CD1c-positive myeloid dendritic cell (primary cell): ENCODE results near the gene PDE9A.

ENCODE experiments used
- DNase-seq: peaks from one replicate; pipeline ENCODE4 v3.0.0-alpha.2; 2016; ENCODE audit errors: extremely low spot score

Gene PDE9A

DNA sequence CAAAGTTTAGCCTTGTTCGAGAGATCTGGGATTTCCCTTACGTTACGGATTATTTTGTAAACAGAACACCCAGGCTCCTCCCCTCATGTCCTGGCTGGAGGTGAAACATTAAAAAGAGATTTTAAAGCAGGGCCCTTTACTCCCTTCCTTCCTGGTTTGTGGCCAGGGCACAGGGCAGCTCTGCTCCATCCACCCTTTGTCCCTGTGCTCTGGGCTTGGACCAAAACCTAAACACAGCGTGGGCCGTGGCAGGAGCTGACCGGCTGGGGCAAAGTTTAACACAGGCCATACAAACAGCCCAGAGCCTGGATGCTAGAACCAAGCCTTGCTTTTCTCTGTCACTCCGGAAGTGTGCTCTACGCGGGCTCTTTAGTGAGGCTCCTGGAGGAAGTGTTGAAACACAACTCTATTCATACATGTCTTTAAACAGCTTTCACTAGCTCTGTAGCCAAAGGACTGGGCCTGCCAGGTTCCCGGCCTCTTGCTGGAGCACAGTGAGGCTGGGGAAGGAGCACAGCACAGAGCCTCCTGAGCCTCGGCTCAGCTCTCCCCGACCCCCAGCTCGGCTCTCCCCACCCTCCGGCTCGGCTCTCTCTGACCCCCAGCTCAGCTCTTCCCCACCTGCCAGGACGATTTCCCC lies 84.7 kb downstream of the PDE9A start:
- DNase-seq, result peak; percentile 44

- no peak for DNase-seq
Observed at GRCh38 chr21:42739061-42739931, 85.9 kb downstream of the PDE9A start.

DNA sequence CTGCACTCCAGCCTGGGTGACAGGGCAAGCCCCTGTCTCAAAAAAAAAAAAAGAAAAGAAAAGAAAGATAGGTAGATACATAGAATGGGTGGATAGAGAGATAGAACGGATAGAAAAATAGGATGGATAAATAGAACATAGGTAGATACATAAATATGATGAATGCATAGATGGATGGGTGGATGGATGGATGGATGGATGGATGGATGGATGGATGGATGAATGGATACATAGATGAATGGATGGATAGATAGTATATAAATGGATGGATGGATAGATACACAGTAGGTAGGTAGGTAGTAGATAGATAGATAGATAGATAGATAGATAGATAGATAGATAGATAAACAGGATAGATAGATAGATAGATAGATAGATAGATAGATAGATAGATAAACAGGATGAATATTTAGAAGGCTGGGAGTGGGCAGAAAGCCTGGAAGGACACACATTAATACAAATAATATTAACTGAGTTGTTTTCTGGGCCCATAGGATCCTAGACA lies 87.0 kb downstream of the PDE9A start:
- no peak for DNase-seq

DNA sequence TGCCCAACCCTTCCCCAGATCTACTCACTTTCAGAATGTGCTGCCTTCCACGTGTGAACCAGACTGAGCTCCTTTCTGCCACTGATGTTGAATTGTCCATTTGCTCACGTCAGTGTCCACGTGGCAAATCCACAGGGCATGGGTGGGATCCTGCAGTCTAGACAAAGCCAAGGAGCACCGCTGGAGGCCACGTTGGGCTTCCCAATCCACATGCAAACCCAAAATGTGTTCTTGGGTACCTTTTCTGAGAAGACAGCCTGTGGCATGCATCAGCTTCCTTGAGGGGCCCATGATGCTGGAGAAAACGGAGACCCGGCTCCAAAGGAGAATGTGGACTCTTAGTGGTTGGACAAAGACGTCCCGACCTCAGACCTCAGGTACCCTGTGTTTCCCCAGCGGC lies 87.6 kb downstream of the PDE9A start:
- no peak for DNase-seq

- DNase-seq, result no peak
Observed at GRCh38 chr21:42744520-42745445, 91.4 kb downstream of the PDE9A start.

GRCh38 chr21:42745511-42746239 lies 92.3 kb downstream of the PDE9A start:
- no peak for DNase-seq

DNA sequence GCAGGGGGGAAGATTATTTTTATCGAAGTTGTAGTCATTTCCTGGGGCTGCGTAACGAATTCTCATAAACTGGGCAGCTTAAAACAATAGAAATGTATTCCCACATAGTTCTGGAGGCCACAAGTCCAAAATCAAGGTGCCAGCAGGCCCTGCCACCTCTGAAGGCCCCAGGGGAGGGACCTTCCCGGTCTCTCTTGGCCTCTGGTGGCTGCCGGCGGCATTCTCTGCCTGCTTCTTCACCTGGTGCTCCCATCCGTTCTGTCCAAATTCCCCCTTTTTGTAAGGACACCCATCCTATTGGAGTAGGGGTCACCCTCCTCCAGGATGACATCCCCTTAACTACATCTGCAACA lies 92.8 kb downstream of the PDE9A start:
- no peak for DNase-seq

GRCh38 chr21:42746593-42747275 lies 93.3 kb downstream of the PDE9A start:
- DNase-seq, result peak; percentile 79

- DNase-seq, result no peak
Observed at GRCh38 chr21:42747276-42747701, 93.9 kb downstream of the PDE9A start.

DNA sequence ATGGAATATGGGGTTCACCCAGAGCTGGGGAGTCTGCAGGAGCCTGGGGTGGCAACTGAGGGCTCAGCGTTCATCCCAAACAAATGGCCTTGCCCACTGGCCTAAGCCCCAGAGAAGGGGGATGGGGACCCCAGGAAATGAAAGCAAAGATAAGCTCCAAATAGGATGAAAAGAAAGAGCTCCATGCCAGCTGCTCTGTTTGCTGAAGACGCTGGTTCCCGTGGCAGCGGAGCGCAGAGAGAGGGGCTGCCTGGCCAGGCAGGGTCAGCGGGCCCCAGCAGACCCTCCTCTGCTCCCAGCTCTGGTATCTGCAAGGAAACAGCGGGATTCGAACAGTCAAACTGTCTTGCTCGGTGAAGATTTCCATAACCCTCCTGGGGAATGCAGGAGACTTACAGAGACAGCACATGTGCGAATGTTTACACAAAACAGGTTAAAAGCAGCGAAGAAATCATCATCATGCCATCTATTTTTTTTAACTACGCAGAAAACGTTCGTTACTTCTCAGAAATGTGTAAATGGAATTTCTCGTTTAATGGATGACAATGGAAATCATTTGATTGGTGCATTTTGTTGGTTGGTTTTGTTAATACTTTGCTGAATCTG lies 94.4 kb downstream of the PDE9A start:
- DNase-seq, result no peak

DNA sequence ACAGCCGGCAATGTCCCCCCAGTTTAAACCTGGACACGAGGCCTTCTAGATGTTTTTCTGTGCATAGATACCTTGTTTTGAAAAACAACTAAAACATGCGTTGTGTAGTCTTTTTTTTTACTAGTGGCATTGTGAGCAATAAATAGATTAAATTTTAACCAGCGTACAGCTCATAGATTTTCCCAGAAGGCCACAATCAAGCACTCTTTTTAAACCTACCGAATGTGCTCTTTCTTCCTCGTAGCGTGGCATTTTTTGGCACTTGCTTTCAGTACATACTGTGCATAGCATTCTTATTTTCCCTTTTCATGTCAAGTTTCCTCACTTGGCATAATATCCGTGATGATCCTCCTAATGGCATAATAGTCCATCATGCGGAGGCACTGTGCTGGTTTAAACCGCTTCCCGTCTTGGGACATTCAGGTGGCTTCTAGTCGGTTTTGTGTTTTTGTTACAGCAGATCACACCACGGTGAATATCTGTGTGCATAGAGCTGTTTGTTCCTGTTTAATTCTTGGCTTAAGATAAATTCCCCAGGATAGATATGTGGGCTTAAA lies 95.3 kb downstream of the PDE9A start:
- no peak for DNase-seq

- DNase-seq, result no peak
Observed at GRCh38 chr21:42750737-42751530, 97.5 kb downstream of the PDE9A start.

GRCh38 chr21:42751866-42752265 lies 98.4 kb downstream of the PDE9A start:
- no peak for DNase-seq

- DNase-seq, result no peak
Observed at GRCh38 chr21:42753804-42754203, 100.4 kb downstream of the PDE9A start.

DNA sequence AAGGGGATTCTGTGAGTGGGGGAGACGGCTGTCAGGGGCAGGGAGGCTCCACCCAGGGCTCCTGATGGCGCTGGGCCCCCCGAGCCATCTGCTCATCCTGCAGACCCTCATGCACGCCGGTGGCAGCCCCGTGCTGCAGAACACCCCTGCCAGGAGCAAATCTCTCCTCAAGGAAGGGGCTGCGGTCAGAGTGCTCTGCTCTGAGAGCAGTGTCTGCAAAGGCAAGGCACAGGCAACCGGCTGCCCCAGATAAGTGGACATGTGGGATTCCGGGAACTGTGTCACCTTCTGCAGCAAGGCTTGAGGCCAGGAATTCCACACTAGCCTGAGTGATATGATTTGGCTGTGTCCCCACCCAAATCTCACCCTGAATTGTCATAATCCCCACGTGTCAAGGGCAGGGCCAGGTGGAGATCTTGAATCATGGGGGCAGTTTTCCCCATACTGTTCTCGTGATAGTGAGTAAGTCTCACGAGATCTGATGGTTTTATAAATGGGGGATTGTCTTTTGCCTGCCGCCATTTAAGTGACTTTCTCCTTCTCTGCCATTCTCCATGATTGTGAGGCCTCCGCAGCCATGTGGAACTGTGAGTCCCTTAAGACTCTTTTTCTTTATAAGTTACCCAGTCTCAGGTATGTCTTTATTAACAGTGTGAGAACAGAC lies 101.0 kb downstream of the PDE9A start:
- no peak for DNase-seq

GRCh38 chr21:42755031-42755665 lies 101.7 kb downstream of the PDE9A start:
- DNase-seq, result no peak

DNA sequence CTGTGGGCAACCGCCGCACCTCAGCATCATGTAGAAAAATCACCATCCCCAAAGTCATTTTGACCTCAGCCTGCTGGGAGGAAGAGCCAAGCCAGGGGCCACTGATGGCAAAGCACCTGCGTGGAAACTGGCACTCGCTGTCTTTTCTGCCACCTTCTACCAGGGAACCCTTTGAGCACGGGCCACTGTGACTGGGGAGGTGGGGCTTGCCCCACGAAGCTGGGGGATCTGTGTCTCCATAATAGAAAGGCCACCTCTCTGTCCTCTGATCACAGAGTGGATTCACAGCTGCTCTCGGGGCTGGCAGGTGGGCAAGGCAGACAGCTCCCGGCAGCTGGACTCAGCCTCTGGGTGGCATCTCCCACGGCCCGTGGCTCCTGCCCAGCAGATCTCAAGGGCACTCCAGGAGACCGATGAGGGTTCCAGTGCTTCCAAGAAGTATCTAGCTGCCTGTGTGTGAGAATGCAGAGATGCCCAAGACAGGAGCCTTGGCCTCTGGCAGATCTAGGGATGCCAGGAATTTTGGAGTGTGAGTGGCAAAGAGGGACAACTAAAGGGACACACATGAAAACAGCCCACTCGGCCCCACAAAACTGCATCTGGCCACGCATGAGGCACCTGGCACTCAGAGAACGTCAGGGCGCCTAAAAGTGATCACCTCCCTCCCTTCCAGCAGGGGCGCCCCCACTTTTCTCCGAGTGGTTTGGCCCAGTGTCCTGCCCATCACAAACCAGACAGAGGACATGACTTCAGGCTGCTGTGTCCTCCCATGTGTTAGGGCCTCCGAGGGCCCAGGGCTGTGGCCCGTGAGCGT lies 102.6 kb downstream of the PDE9A start:
- DNase-seq, result no peak
